Esophagus muscularis mucosa (tissue), 4 donors: ENCODE results near the gene MECR. TPM values are rescaled to one million over a fixed set of nuclear protein-coding genes. Genes with fewer than 3 reads are reported as not detected.

Experiments
- DNase-seq: peaks from one replicate; pipeline ENCODE4 v3.0.0-alpha.2; 2017; ENCODE audit errors: extremely low spot score
- H3K27ac ChIP-seq, 4 donors: fragments of 200-600 bp; sonication (generic); replicated peaks in 1 of 4; 1 replicate in 3 of 4; 2 replicates in 1 of 4; pipeline ENCODE4 v1.5.1; 2016 to 2019; ENCODE audit warnings: mild to moderate bottlenecking in 1 of 4
- H3K27me3 ChIP-seq, 4 donors: fragments of 200-600 bp; sonication (generic); one replicate each; pipeline versions ENCODE4 v1.5.1 to v1.6.0; 2016 to 2019
- H3K36me3 ChIP-seq, 4 donors: fragments of 200-600 bp; sonication (generic); one replicate each; pipeline ENCODE4 v1.5.1; 2016 to 2019
- H3K4me1 ChIP-seq, 4 donors: fragments of 200-600 bp; sonication (generic); one replicate each; pipeline ENCODE4 v1.5.1; 2016 to 2019
- H3K4me3 ChIP-seq, 4 donors: fragments of 200-600 bp; sonication (generic); 1 replicate in 2 of 4; 2 replicates in 2 of 4; pipeline ENCODE4 v1.5.1; 2016 to 2019; ENCODE audit warnings: mild to moderate bottlenecking in 4 of 4, moderate library complexity in 1 of 4
- H3K9me3 ChIP-seq, 4 donors: fragments of 200-600 bp; sonication (generic); 1 replicate in 3 of 4; 2 replicates in 1 of 4; pipeline ENCODE4 v1.5.1; 2016 to 2019
- CTCF ChIP-seq, 3 experiments: fragments of 200-600 bp in 2 of 3; fragments of 450-650 bp in 1 of 3; sonication (generic) in 2 of 3; IDR thresholded peaks; one replicate each; pipeline ENCODE4 v1.5.1; 2017 to 2019; ENCODE audit warnings: antibody characterized with exemption in 3 of 3, mild to moderate bottlenecking in 2 of 3, moderate library complexity in 1 of 3
- EP300 ChIP-seq: sonication (generic); formaldehyde crosslinking; IDR thresholded peaks from one replicate; pipeline ENCODE4 v1.6.1; 2017; ENCODE audit warnings: antibody characterized with exemption
- POLR2A ChIP-seq: fragments of 450-650 bp; IDR thresholded peaks from one replicate; pipeline ENCODE4 v1.6.1; 2017; ENCODE audit warnings: antibody characterized with exemption, moderate library complexity, mild to moderate bottlenecking, low read depth
- POLR2AphosphoS5 ChIP-seq, 2 donors: sonication (generic); formaldehyde crosslinking; IDR thresholded peaks; one replicate each; pipeline ENCODE4 v1.6.1; 2017; ENCODE audit warnings: antibody characterized with exemption in 2 of 2
- WGBS: methylation state at CpG from one replicate; pipeline ENCODE4 v1.1.5; 2018; 5-methylcytosine and 5-hydroxymethylcytosine counted together
- intact Hi-C: fragments of 100-400 bp; cut with DNase I; formaldehyde crosslinking; loops from one replicate; pipeline ENCODE4 v1.15.1; 2023
- total RNA-seq, 4 donors: library from RNA; depleted of rRNA; stranded (reverse); fragments of >200 nt; gene quantifications; one replicate each; pipeline versions ENCODE4 v1.1.0 to v1.2.1, GENCODE V29; 2016

Gene MECR
- total RNA-seq, 4 donors from 2014 or later: 15.4 to 20.2 (median 18.6) TPM

DNA sequence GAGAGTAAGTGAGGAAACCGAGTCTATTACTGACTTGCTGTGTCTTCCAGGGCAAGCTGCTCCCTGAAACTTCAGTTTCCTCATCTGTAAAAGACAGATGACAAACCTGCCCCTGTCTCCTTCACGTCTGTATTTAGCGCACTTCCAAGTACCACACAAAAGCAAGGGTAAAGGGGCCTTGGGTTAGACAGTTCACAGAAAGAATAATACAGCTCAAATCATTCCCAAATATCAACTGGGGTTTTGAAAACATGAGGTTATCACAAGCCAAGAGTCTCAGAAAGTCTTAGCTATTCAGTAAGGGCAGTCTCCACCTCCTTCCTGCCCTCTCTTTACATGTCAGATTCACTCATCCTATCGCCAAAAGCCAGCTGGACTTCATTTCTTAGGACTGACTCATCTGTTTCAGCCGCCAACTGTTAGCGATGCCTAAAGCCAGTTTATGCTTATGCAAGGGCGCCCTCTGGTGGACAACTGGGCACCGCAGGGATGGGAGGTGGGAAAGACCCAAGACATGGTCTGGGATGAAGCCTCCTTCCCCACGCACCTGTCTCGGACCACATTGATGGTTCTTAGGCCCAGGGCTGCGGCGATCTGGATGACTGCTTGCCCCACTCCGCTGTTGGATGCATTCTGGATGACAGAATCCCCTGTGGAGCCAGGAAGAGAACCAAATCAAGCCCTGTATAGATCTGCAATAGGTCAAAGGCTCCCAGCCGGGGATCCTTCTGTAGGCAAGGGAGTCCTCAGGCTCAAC lies 28.0 kb downstream of the MECR start:
- H3K9me3 ChIP-seq: no peaks in the 10 kb centered on the region
- peak; percentile 99 for DNase-seq
- peak; percentile 89 to 91 for TF ChIP-seq POLR2AphosphoS5 (IDR thresholded peaks at IDR 0.05)
- TF ChIP-seq EP300: no peak
- peak; percentile 95 to 97 (median 95) for TF ChIP-seq CTCF (IDR thresholded peaks at IDR 0.05)
- no peak for TF ChIP-seq POLR2A
- H3K4me1 ChIP-seq: peaks cover 7 to 11% (median 10%) of the 10 kb centered on the region in 4 donors
- no peaks in the 10 kb centered on the region for H3K27me3 ChIP-seq
- H3K27ac ChIP-seq: peak overlapping the region; percentile 74 to 83 (median 80)
- 22% methylated on average over 11 of the region's 14 CpGs for WGBS
- intact Hi-C loops: loop anchor here (1.0 to 5.0 kb wide), 3 partner anchors 170 to 415 kb away; no protein-coding TSS in a partner anchor
- no peak overlapping the region for H3K4me3 ChIP-seq
- H3K36me3 ChIP-seq: peaks cover 17 to 82% (median 72%) of the 10 kb centered on the region in 4 donors

- WGBS: 75% methylated on average over 1 of the region's 1 CpG
- Histone ChIP-seq H3K27ac (peak overlapping the region; percentile 74 to 83 (median 80)), H3K36me3 (peaks cover 17 to 88% (median 75%) of the 10 kb centered on the region in 4 donors), H3K4me3 (no peak overlapping the region), H3K9me3 (no peaks in the 10 kb centered on the region), H3K4me1 (peaks cover 7 to 11% (median 10%) of the 10 kb centered on the region in 4 donors), H3K27me3 (no peaks in the 10 kb centered on the region)
- TF ChIP-seq POLR2A: no peak
- no peak for TF ChIP-seq EP300
- TF ChIP-seq CTCF (IDR thresholded peaks at IDR 0.05): no peak
- no peak for TF ChIP-seq POLR2AphosphoS5 (IDR thresholded peaks at IDR 0.05)
- intact Hi-C loops: loop anchor here (5.0 kb wide), 2 partner anchors 170 to 415 kb away; no protein-coding TSS in a partner anchor
- no peak for DNase-seq
These were observed 28.7 kb downstream of the MECR start for GRCh38 chr1:29202053-29202452.

GRCh38 chr1:29201595-29202051 lies 29.1 kb downstream of the MECR start:
- H3K4me1 ChIP-seq: peaks cover 7 to 11% (median 10%) of the 10 kb centered on the region in 4 donors

DNA sequence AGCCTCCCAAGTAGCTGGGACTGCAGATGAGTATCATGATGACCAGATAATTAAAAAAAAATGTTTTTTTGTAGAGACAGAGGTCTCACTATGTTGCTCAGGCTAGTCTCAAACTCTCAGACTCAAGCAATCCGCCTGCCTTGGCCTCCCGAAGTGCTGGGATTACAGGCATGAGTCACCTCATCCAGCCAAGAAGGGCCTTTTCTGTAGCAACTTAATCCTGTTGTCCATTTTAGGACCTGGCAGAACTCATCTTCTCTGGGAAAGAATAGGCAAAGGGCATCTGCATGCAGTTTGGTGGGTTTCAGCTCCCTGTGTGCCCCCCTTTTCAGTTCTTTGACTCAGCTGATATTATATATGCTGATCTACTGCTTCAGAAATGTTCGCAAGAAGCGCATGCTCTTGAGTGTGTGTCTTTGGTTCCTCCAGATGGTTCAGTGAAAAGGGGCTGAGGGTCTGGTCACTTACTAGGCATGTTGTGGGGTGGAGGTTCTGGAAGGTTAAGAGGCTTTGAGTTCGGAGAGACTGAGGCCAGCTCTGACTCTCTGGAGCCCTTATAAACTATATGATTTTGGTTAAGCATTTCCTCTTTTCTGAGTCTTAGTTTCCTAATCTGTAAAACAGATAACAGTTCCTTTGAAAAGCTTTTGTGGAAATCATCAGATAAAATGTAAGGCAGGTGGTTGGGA lies 29.7 kb downstream of the MECR start:
- TF ChIP-seq EP300 (no peak), POLR2A (no peak), POLR2AphosphoS5 (IDR thresholded peaks at IDR 0.05) (no peak), CTCF (IDR thresholded peaks at IDR 0.05) (no peak)
- peaks cover 15 to 88% (median 73%) of the 10 kb centered on the region in 4 donors for H3K36me3 ChIP-seq

More at GRCh38 chr1:29201595-29202051, 29.1 kb downstream of the MECR start:
- intact Hi-C loops: loop anchor here (5.0 kb wide), 2 partner anchors 169 to 414 kb away; no protein-coding TSS in a partner anchor
- TF ChIP-seq POLR2AphosphoS5 (IDR thresholded peaks at IDR 0.05): no peak
- TF ChIP-seq EP300: no peak
- TF ChIP-seq POLR2A: no peak
- TF ChIP-seq CTCF (IDR thresholded peaks at IDR 0.05): no peak
- Histone ChIP-seq H3K9me3 (no peaks in the 10 kb centered on the region), H3K27me3 (no peaks in the 10 kb centered on the region), H3K36me3 (peaks cover 17 to 88% (median 74%) of the 10 kb centered on the region in 4 donors), H3K27ac (peak overlapping the region; percentile 74 to 83 (median 80)), H3K4me3 (no peak overlapping the region)
- no peak for DNase-seq
- WGBS: 89% methylated on average over 6 of the region's 6 CpGs

More for the DNA sequence above, 29.7 kb downstream of the MECR start:
- Histone ChIP-seq H3K4me3 (no peak overlapping the region), H3K27ac (peak overlapping the region in 1 of 4 donors; percentile 80), H3K9me3 (no peaks in the 10 kb centered on the region), H3K27me3 (no peaks in the 10 kb centered on the region), H3K4me1 (peaks cover 7 to 11% (median 10%) of the 10 kb centered on the region in 4 donors)
- no peak for DNase-seq
- WGBS: 92% methylated on average over 5 of the region's 5 CpGs
- intact Hi-C loops: loop anchor here (5.0 kb wide), 2 partner anchors 169 to 414 kb away; no protein-coding TSS in a partner anchor
